GM23338 (cell line): ENCODE measurements around the gene MATN1. TPM values are rescaled to one million over a fixed set of nuclear protein-coding genes. Genes with fewer than 3 reads are reported as not detected.

Source experiments
- ATAC-seq: fragments of 200-7000 bp; cut with Tn5 transposase; 3 replicates; pipeline ENCODE4 v1.9.1; 2020
- DNase-seq: peaks from one replicate; pipeline ENCODE4 v3.0.0-alpha.2; 2015; ENCODE audit warnings: low spot score
- H2AFZ ChIP-seq: fragments of 200-600 bp; sonication (generic); 2 replicates; pipeline ENCODE4 v1.8.0; 2016; ENCODE audit warnings: antibody characterized with exemption, mild to moderate bottlenecking, moderate library complexity
- H3F3A ChIP-seq: fragments of 200-600 bp; sonication (generic); replicated peaks from 2 replicates; pipeline ENCODE4 v1.8.0; 2017; ENCODE audit warnings: antibody characterized with exemption, mixed run types, low read depth
- H3K27ac ChIP-seq: fragments of 200-600 bp; sonication (generic); 2 replicates; pipeline ENCODE4 v1.6.1; 2016; ENCODE audit warnings: low read depth
- H3K27me3 ChIP-seq: fragments of 200-600 bp; sonication (generic); 2 replicates; pipeline ENCODE4 v1.8.0; 2016; ENCODE audit warnings: mild to moderate bottlenecking, mixed run types, moderate library complexity; ENCODE audit not compliant: insufficient read depth
- H3K36me3 ChIP-seq: fragments of 200-600 bp; sonication (generic); 2 replicates; pipeline ENCODE4 v1.8.0; 2016; ENCODE audit warnings: mild to moderate bottlenecking; ENCODE audit not compliant: insufficient read depth
- H3K4me1 ChIP-seq: fragments of 200-600 bp; sonication (generic); 2 replicates; pipeline ENCODE4 v1.8.0; 2016; ENCODE audit warnings: mild to moderate bottlenecking, moderate library complexity; ENCODE audit not compliant: insufficient read depth
- H3K4me2 ChIP-seq: fragments of 200-600 bp; sonication (generic); 2 replicates; pipeline ENCODE4 v1.7.1; 2017; ENCODE audit warnings: mixed run types
- H3K4me3 ChIP-seq: fragments of 200-600 bp; sonication (generic); 2 replicates; pipeline ENCODE4 v1.6.1; 2016; ENCODE audit warnings: mixed run types
- H3K79me2 ChIP-seq: fragments of 200-600 bp; sonication (generic); replicated peaks from 2 replicates; pipeline ENCODE4 v1.8.0; 2017; ENCODE audit warnings: mild to moderate bottlenecking; ENCODE audit not compliant: insufficient read depth
- H3K9me2 ChIP-seq: fragments of 200-600 bp; sonication (generic); 2 replicates; pipeline ENCODE4 v1.8.0; 2017; ENCODE audit not compliant: insufficient read depth
- H4K20me1 ChIP-seq: fragments of 200-600 bp; sonication (generic); replicated peaks from 2 replicates; pipeline ENCODE4 v1.8.0; 2017; ENCODE audit warnings: mild to moderate bottlenecking; ENCODE audit not compliant: insufficient read depth
- H3K27ac Mint-ChIP-seq: 2 replicates; pipeline ENCODE4 v1.8.0; 2020; ENCODE audit warnings: inconsistent platforms, mild to moderate bottlenecking, moderate library complexity, mixed read lengths
- H3K27me3 Mint-ChIP-seq: 3 replicates; pipeline ENCODE4 v1.8.0; 2022; ENCODE audit warnings: low read depth, mild to moderate bottlenecking, moderate library complexity, mixed read lengths, inconsistent platforms; ENCODE audit not compliant: insufficient read depth, poor library complexity
- H3K36me3 Mint-ChIP-seq: 3 replicates; pipeline ENCODE4 v1.8.0; 2021; ENCODE audit warnings: low read depth, mild to moderate bottlenecking, inconsistent platforms, moderate library complexity, mixed read lengths
- H3K4me1 Mint-ChIP-seq: 3 replicates; pipeline ENCODE4 v1.8.0; 2020; ENCODE audit warnings: mild to moderate bottlenecking, inconsistent platforms, mixed read lengths
- H3K4me3 Mint-ChIP-seq: 3 replicates; pipeline ENCODE4 v1.8.0; 2021; ENCODE audit warnings: moderate library complexity, mild to moderate bottlenecking, inconsistent platforms, mixed read lengths
- H3K9me3 Mint-ChIP-seq: 3 replicates; pipeline ENCODE4 v1.8.0; 2020; ENCODE audit warnings: moderate library complexity, mild to moderate bottlenecking, inconsistent platforms, mixed read lengths
- CREB1 ChIP-seq: fragments of 250-450 bp; sonication (Bioruptor Pico); IDR thresholded peaks from 2 replicates; pipeline ENCODE4 v1.5.0; 2020; ENCODE audit warnings: low read depth, mild to moderate bottlenecking, moderate library complexity
- EZH2 ChIP-seq: fragments of 200-600 bp; sonication (generic); IDR thresholded peaks from one replicate; pipeline ENCODE4 v1.8.0; 2017; ENCODE audit warnings: antibody characterized with exemption, mild to moderate bottlenecking, low read depth; ENCODE audit not compliant: unreplicated experiment
- EZH2phosphoT487 ChIP-seq: fragments of 200-600 bp; sonication (generic); IDR thresholded peaks from one replicate; pipeline ENCODE4 v1.8.1; 2018; ENCODE audit warnings: antibody characterized with exemption; ENCODE audit not compliant: unreplicated experiment
- JUNB ChIP-seq: IDR thresholded peaks from one replicate; pipeline ENCODE4 v1.6.1; 2016; ENCODE audit warnings: antibody characterized with exemption; ENCODE audit not compliant: unreplicated experiment
- NANOG ChIP-seq: IDR thresholded peaks from 2 replicates; pipeline ENCODE4 v1.6.1; 2016; ENCODE audit warnings: antibody characterized with exemption, borderline replicate concordance
- POLR2AphosphoS5 ChIP-seq: IDR thresholded peaks from 2 replicates; pipeline ENCODE4 v1.6.1; 2016; ENCODE audit warnings: antibody characterized with exemption, low read depth
- REST ChIP-seq: IDR thresholded peaks from one replicate; pipeline ENCODE4 v1.6.1; 2018; ENCODE audit warnings: antibody characterized with exemption; ENCODE audit not compliant: unreplicated experiment
- STAT1 ChIP-seq: IDR thresholded peaks from one replicate; pipeline ENCODE4 v1.6.1; 2016; ENCODE audit warnings: antibody characterized with exemption; ENCODE audit not compliant: unreplicated experiment
- ZNF114 ChIP-seq: fragments of 250-450 bp; sonication (Bioruptor Pico); IDR thresholded peaks from 2 replicates; pipeline ENCODE4 v1.5.0; 2020; ENCODE audit warnings: mild to moderate bottlenecking, moderate library complexity
- ZNF331 ChIP-seq: fragments of 250-450 bp; sonication (Bioruptor Pico); IDR thresholded peaks from 2 replicates; pipeline ENCODE4 v1.5.0; 2020; ENCODE audit warnings: low read depth, mild to moderate bottlenecking, moderate library complexity
- ZNF462 ChIP-seq: fragments of 250-450 bp; sonication (Bioruptor Pico); IDR thresholded peaks from 2 replicates; pipeline ENCODE4 v1.5.0; 2020; ENCODE audit warnings: mild to moderate bottlenecking, moderate library complexity
- polyA plus RNA-seq: library from polyadenylated mRNA; unstranded; fragments of >200 nt; fragmentation: Nextera tagmentation; extraction: Ambion mirVana; gene quantifications from 2 replicates; pipeline ENCODE4 v1.2.1, GENCODE V29; 2016
- total RNA-seq: library from RNA; depleted of rRNA; stranded (reverse); fragments of >200 nt; shearing (Covaris generic); gene quantifications from 2 replicates; pipeline ENCODE4 v1.2.3, GENCODE V29; 2014
- TF ChIP-seq, protein P1 (sequence below), 2 experiments: fragments of 200-600 bp in 1 of 2; sonication (generic) in 1 of 2; conservative IDR thresholded peaks; 2 replicates each; pipeline versions ENCODE4 v1.5.1 to v1.6.1; 2016 to 2017; ENCODE audit warnings: antibody characterized with exemption in 2 of 2, low read depth in 2 of 2, mild to moderate bottlenecking in 2 of 2, moderate library complexity in 1 of 2
- TF ChIP-seq, protein P2 (sequence below): IDR thresholded peaks from 2 replicates; pipeline ENCODE4 v1.6.1; 2016; ENCODE audit warnings: antibody characterized with exemption

MATN1 gene
- total and polyA plus RNA-seq, 2 experiments from 2014 or later = 0.08 to 0.31 TPM

GRCh38 chr1:30725450-30726095 is 2.2 kb upstream of the MATN1 start:
- Histone ChIP-seq H4K20me1 (no peaks in the 10 kb centered on the region), H3K27ac (no peak overlapping the region), H3K79me2 (no peaks in the 10 kb centered on the region), H3K4me3 (no peak overlapping the region), H3K27me3 (no peaks in the 10 kb centered on the region), H3K9me2 (no peaks in the 10 kb centered on the region), H2AFZ (no peak overlapping the region), H3K36me3 (no peaks in the 10 kb centered on the region), H3K4me1 (peaks cover 5% of the 10 kb centered on the region; the same call in 1 of the 2 replicates), H3F3A (no peaks in the 10 kb centered on the region), H3K4me2 (no peak overlapping the region)
- no peaks in the 10 kb centered on the region; the same call in 1 of the 3 replicates for H3K9me3 Mint-ChIP-seq
- no peak for ATAC-seq
- H3K27me3 Mint-ChIP-seq = peaks cover 19% of the 10 kb centered on the region
- H3K27ac Mint-ChIP-seq = no peak overlapping the region
- H3K4me3 Mint-ChIP-seq = no peak overlapping the region
- no peak for DNase-seq
- no peak for TF ChIP-seq POLR2AphosphoS5
- TF ChIP-seq, protein P1, sequence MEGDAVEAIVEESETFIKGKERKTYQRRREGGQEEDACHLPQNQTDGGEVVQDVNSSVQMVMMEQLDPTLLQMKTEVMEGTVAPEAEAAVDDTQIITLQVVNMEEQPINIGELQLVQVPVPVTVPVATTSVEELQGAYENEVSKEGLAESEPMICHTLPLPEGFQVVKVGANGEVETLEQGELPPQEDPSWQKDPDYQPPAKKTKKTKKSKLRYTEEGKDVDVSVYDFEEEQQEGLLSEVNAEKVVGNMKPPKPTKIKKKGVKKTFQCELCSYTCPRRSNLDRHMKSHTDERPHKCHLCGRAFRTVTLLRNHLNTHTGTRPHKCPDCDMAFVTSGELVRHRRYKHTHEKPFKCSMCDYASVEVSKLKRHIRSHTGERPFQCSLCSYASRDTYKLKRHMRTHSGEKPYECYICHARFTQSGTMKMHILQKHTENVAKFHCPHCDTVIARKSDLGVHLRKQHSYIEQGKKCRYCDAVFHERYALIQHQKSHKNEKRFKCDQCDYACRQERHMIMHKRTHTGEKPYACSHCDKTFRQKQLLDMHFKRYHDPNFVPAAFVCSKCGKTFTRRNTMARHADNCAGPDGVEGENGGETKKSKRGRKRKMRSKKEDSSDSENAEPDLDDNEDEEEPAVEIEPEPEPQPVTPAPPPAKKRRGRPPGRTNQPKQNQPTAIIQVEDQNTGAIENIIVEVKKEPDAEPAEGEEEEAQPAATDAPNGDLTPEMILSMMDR (conservative IDR thresholded peaks at IDR 0.05; ENCODE audit: low read depth in 2 of 2) = no peak
- TF ChIP-seq ZNF331 (CRISPR knock-in tag) = no peak
- TF ChIP-seq EZH2phosphoT487 = no peak
- no peak for TF ChIP-seq EZH2
- TF ChIP-seq, protein P2, sequence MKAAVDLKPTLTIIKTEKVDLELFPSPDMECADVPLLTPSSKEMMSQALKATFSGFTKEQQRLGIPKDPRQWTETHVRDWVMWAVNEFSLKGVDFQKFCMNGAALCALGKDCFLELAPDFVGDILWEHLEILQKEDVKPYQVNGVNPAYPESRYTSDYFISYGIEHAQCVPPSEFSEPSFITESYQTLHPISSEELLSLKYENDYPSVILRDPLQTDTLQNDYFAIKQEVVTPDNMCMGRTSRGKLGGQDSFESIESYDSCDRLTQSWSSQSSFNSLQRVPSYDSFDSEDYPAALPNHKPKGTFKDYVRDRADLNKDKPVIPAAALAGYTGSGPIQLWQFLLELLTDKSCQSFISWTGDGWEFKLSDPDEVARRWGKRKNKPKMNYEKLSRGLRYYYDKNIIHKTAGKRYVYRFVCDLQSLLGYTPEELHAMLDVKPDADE = no peak
- TF ChIP-seq ZNF114 (CRISPR knock-in tag) = no peak
- TF ChIP-seq STAT1 = no peak
- no peak for TF ChIP-seq REST
- no peak for TF ChIP-seq NANOG
- no peak for TF ChIP-seq ZNF462 (CRISPR knock-in tag)
- no peak for TF ChIP-seq JUNB
- TF ChIP-seq CREB1 (CRISPR knock-in tag) = no peak
- no peaks in the 10 kb centered on the region for H3K36me3 Mint-ChIP-seq
- peaks cover 23% of the 10 kb centered on the region for H3K4me1 Mint-ChIP-seq
